HG03103 (cell line): ENCODE data around the gene HTR4.
"Not testable (repeated sequence)": the region's sequence is repeated elsewhere in the genome, so short reads cannot be mapped to it uniquely, and the experiment has no call there.

ENCODE experiments used
- ATAC-seq: cut with Tn5 transposase; IDR thresholded peaks from one replicate; pipeline ENCODE4 v1.9.1; 2021; ENCODE audit warnings: low read depth; ENCODE audit not compliant: unreplicated experiment

Gene HTR4, protein sequence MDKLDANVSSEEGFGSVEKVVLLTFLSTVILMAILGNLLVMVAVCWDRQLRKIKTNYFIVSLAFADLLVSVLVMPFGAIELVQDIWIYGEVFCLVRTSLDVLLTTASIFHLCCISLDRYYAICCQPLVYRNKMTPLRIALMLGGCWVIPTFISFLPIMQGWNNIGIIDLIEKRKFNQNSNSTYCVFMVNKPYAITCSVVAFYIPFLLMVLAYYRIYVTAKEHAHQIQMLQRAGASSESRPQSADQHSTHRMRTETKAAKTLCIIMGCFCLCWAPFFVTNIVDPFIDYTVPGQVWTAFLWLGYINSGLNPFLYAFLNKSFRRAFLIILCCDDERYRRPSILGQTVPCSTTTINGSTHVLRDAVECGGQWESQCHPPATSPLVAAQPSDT

GRCh38 chr5:148653836-148654781 lies at the start of gene HTR4:
Gene HTR4 (minus strand): TSS chr5:148654527. CDS start chr5:148637014, 17,513 bp downstream.
- ATAC-seq, result no peak

DNA sequence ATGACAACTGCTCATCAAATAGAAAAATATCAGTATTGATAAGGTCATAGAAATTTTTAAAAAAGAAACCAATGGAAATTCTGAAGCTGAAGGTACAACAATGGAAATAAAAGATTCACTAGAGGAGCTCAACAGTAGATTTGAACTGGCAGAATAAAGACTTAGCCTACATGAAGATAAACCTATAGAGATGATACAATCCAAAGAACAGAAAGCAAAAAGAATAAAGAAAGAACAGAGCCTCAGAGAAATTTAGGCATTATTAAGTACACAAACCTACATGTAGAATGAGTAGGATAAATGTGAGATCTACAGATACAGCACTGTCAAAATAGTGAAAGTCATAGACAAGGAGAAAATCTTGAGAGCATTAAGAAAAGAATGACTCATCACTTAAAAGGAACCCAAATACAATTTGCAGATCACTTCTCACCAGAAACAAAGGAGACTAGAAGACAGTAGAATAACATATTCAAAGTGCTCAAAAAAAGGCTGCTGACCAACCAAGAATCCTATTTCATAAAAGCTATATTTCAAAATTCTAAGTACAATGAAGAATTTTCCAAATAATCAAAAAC lies 47.8 kb upstream of the HTR4 start:
- ATAC-seq, result no peak

DNA sequence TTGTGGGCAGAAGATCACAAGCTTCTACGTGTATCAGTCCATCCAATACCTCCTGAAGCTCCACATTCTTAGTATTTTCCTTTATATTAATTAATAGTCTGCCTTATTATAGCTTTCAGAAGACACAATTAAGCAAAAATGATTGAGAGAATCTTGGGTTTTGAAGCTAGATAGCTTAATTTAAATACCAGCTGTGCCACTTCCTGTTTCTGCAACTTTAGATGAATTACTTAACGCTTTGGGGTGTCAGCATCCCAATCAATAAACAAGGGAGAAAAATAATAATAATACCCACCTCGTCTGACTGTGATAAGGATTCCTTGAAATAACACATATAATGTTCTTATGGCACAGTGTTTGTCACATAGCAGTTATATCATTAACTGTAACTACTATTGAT lies 44.7 kb upstream of the HTR4 start:
- no peak for ATAC-seq

DNA sequence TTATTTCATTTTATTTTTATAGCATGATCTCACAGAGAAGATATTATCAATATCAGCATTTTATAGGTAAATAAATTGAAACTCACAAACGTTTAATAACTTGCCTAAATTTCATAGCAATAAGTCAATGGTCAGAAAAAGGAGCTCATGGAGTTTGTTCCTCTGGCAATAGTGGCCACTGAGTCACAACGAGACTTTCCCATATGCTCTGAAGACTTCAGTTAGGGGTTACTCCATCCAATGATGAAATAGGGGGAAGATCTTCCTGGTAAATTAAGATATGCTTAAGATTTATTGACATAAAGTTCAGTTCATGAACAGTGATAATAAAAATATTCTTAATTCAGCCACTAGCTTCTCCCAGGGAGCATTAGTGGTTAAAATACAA lies 43.5 kb upstream of the HTR4 start:
- ATAC-seq, result no peak

DNA sequence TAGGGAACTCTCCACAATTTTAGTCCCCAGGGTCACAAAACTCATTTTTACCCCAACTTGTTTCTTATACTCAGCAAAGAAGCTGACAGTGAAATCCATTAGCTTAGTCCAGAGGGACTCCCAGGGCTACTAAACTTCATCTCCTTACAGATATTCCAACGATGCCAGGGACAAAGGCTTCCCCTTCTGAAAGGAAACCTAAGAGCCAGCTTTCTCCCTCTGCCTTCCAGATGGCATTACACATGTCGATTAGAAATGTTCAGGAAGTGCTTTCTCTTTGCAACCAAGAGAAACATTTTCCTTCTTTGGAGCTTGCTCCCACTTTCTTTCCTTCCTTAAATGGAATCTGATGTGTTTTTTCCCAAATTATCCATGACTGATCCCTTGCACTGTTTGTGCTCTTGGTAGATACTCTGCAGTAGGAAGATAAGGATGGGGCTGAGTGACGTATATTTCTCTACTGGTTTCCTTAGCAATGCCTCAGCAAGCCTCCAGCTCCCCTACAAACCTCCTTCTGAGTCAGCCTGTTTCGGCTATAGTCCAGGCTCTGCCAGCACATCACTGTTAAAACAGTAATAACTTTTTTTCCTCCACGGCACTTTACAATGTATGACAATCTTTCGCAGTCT lies 43.0 kb upstream of the HTR4 start:
- ATAC-seq, result no peak

GRCh38 chr5:148696187-148697036 lies 42.1 kb upstream of the HTR4 start:
- no peak for ATAC-seq

- no peak for ATAC-seq
These were observed 36.6 kb upstream of the HTR4 start for GRCh38 chr5:148690945-148691344.

- no peak for ATAC-seq
These were observed 34.5 kb upstream of the HTR4 start for GRCh38 chr5:148688787-148689186.

GRCh38 chr5:148687871-148688270 lies 33.5 kb upstream of the HTR4 start:
- ATAC-seq, result no peak

DNA sequence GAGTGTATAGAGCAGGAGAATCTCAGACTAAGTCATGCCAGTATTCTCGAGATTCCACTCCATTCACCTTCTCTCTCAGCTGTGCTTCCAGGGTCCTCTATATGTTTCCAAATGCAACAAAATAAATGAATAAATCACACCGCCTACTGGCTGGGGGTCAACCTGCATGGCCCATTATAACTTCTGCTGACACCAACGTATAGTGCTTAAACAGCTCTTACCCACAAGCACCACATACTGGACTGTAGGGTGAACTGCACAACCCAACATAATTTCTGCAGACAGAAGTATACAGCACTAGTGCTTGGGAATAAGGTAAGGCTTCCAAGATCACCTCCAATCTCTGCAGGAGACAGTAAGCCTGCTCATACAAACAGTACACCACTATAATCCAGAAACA lies 33.1 kb upstream of the HTR4 start:
- peak; percentile 99 for ATAC-seq

- ATAC-seq, result no peak
These were observed 32.3 kb upstream of the HTR4 start for GRCh38 chr5:148686660-148687059.

DNA sequence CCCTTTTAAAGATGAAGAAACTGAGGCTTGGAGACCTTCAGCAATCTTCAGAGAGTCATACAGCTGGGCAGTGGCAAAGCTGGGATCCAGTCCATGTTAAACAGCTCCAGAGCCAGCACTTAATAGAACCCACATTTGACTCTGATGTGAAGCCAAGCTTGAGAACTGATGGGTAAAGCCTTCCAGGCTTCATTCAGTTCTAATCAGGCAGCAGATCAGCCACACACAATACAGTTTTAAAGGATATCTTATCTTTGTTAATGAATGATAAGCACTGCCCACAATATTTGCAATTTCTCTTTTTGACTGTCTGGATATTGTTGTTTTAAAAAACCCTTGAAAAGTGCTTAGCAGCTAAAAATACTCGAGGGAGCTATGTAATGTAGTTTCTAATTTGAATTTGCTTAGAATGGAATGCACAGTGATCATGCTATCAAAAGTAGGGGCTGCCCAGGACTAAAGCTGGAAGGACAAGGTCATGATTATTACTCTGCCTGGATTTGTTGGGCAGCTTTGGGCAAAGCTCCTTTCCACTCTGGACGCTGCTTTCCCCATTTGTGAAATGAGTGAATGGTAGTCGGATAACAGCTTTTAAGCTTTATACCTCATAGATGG lies 31.3 kb upstream of the HTR4 start:
- ATAC-seq, result no peak

- ATAC-seq, result no peak
These were observed 30.2 kb upstream of the HTR4 start for GRCh38 chr5:148684528-148684927.

DNA sequence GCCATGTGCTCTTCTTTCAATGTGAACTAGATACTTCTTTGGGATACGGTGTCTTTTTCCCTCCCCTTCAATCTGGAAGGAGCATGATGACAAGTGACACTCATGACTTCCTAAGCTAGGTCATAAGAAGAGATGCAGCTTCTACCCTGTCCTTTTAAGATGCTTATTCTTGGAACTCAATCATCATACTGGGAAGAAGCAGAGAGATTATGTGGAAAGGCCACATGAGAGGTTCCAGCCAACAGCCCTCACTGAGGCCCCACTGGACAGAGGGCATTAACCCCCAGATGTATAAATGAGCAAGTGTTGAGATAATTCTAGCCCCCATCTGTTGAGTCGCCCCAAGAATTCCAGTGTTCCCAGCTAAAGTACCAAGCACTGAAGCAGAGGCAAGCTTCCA lies 29.3 kb upstream of the HTR4 start:
- no peak for ATAC-seq

GRCh38 chr5:148682058-148683026 lies 28.0 kb upstream of the HTR4 start:
- ATAC-seq, result no peak

GRCh38 chr5:148681157-148682057 lies 27.1 kb upstream of the HTR4 start:
- ATAC-seq, result no peak

DNA sequence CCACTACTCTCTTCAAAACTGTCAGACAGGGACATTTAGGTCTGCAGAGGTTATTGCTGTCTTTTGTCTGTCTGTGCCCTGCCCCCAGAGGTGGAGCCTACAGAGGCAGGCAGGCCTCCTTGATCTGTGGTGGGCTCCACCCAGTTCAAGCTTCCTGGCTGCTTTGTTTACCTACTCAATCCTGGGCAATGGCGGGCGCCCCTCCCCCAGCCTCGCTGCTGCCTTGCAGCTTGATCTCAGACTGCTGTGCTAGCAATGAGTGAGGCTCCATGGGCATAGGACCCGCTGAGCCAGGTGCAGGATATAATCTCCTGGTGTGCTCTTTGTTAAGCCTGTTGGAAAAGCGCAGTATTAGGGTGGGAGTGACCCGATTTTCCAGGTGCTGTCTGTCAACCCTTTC lies 19.4 kb upstream of the HTR4 start:
- not testable (repeated sequence) for ATAC-seq
